ENCODE results near the gene RNU4-1. TPM values are rescaled to one million over a fixed set of nuclear protein-coding genes. Genes with fewer than 3 reads are reported as not detected.

RNU4-1 gene
- total RNA-seq, 1 donor from 2014 or later, result under 0.01 TPM

GRCh38 chr12:120290609-120291305 lies 2.3 kb downstream of the RNU4-1 start:
- DNase-seq (ENCODE audit: low read depth, low spot score), result no peak

DNA sequence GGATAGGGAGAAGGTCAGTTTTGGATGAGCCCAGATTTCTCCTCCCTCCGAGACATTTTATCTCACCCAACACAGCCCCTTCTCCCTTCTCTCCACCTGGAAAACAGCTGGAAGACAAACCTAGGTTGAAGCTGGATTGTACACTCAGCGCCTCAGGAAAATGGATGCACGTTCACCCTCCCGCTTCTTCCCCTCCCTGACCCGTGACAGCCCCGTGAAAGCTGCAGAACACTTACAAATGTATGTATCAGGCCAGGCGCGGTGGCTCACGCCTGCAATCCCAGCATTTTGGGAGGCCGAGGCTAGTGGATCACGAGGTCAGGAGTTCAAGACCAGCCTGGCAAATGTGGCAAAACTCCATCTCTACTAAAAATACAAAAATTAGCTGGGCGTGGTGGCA lies 5.5 kb downstream of the RNU4-1 start:
- DNase-seq (ENCODE audit: low read depth, low spot score), result no peak

DNA sequence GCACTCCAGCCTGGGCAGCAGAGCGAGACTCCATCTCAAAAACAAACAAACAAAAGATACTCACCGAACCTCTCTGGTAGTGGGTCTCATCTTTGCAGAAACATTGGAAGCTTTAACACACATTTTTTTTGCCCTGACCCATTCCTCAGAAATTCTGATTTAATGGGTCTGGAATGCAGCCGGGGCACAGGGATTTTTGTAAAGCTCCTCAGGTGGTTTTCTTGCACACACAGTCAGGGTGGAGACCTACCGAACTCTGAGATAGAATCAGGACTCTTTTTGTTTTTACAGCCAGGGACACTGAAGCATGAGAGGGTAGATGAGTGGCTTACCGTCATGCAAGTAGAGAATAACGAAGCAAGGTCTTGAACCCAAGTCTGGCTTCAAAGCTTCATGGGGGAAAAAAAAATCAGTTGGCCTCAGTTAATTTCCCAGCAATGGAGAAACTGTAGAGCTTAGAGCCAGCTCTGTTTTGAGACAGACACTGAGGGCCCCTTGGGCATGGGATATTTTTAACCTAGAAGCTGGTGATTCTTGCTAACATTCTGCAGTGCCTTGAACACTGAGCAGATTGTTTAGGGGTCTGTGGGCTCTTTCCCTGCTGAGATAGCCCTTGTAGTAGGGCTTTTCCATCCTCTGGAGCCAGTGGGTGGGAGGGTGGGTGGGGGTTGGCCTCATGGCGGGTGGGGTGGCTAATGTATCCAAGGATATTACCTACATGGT lies 6.1 kb downstream of the RNU4-1 start:
- DNase-seq (ENCODE audit: low read depth, low spot score), result no peak

GRCh38 chr12:120284381-120284780 lies 8.7 kb downstream of the RNU4-1 start:
- DNase-seq (ENCODE audit: low read depth, low spot score), result no peak

- no peak for DNase-seq (ENCODE audit: low read depth, low spot score)
These were observed 9.7 kb downstream of the RNU4-1 start for GRCh38 chr12:120283318-120283717.

DNA sequence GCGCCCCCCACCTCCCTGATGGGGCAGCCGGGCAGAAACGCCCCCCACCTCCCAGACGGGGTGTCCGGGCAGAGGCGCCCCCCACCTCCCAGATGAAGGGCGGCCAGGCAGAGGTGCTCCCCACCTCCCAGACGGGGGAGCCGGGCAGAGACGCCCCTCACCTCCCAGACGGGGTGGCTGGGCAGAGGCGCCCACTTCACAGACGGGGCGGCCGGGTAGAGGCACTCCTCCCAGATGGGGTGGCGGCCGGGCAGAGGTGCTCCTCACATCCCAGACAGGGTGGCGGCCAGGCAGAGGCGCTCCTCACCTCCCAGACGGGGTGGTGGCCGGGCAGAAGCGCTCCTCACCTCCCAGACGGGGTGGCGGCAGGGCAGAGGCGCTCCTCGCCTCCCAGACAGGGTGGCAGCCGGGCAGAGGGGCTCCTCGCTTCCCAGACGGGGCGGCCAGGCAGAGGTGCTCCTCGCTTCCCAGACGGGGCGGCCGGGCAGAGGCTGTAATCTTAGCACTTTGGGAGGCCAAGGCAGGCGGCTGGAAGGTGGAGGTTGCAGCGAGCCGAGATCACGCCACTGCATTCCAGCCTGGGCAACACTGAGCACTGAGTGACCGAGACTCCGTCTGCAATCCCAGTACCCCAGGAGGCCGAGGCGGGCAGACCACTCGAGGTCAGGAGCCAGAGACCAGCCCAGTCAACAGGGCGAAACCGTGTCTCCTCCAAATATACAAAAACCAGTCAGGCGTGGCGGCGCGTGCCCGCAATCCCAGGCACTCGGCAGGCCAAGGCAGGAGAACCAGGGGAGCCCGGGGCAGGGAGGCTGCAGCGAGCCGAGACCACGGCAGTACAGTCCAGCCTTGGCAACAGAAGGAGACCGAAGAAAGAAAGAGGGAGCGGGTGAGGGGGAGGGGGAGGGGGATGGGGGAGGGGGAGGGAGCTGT lies 14.6 kb downstream of the RNU4-1 start:
- no peak for DNase-seq (ENCODE audit: low read depth, low spot score)

- DNase-seq (ENCODE audit: low read depth, low spot score), result no peak
These were observed 16.3 kb downstream of the RNU4-1 start for GRCh38 chr12:120276734-120277133.

GRCh38 chr12:120267736-120268135 lies 25.3 kb downstream of the RNU4-1 start:
- no peak for DNase-seq (ENCODE audit: low read depth, low spot score)

GRCh38 chr12:120266180-120266870 lies 26.7 kb downstream of the RNU4-1 start:
- no peak for DNase-seq (ENCODE audit: low read depth, low spot score)

- peak; percentile 46 for DNase-seq (ENCODE audit: low read depth, low spot score)
These were observed 27.4 kb downstream of the RNU4-1 start, which contains the start of gene PXN for GRCh38 chr12:120265473-120266179. Gene PXN (minus strand): TSS chr12:120265730. CDS start chr12:120265629, 101 bp downstream.

DNA sequence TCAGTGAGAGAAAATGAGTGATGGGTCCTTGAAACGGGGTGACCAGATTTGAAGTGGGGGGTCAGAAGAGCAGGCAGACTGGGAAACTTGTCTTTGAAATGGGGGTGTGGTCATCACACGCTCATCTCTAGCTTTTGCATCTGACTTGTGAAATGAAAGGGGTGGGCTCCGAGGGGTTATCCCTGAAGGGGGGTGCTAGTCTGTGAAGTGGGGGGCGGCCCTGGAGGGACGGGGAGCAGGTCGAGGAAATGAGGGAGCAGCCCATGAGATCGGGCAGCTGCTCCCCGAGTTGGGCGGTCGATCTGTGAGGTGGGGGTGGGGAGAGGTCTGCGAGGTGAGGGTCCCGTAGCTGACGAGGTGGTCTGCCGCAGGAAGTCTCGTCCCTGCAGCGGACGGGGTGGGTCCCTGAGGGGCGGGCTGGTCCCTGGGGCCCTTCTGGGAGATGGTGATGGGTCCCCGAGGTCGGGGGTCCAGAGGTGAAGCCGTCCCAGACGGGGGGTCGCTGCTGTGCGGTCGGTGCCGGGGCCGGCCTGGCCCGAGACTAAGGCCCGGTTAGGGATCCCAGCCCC lies 28.0 kb downstream of the RNU4-1 start:
- DNase-seq (ENCODE audit: low read depth, low spot score), result no peak

- no peak for DNase-seq (ENCODE audit: low read depth, low spot score)
These were observed 28.7 kb downstream of the RNU4-1 start for GRCh38 chr12:120264086-120264903.

DNA sequence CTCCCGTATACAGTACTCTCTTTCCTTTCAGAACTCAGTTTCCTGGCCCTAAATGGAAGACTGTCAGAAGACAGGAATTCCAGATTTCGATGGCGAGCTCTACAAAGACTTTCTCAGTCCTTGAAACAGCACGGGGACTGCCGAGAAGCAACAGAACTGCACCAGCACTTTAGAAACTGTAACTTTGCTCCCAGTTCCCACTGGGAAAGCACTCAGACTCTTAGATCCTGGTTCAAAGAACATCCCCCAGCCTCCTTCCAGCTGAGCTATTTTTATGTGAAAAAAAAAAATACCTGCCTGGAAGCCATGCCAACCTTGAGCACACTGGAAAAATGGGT lies 29.3 kb downstream of the RNU4-1 start:
- DNase-seq (ENCODE audit: low read depth, low spot score), result no peak

- no peak for DNase-seq (ENCODE audit: low read depth, low spot score)
These were observed 29.9 kb downstream of the RNU4-1 start for GRCh38 chr12:120262852-120263747.

DNA sequence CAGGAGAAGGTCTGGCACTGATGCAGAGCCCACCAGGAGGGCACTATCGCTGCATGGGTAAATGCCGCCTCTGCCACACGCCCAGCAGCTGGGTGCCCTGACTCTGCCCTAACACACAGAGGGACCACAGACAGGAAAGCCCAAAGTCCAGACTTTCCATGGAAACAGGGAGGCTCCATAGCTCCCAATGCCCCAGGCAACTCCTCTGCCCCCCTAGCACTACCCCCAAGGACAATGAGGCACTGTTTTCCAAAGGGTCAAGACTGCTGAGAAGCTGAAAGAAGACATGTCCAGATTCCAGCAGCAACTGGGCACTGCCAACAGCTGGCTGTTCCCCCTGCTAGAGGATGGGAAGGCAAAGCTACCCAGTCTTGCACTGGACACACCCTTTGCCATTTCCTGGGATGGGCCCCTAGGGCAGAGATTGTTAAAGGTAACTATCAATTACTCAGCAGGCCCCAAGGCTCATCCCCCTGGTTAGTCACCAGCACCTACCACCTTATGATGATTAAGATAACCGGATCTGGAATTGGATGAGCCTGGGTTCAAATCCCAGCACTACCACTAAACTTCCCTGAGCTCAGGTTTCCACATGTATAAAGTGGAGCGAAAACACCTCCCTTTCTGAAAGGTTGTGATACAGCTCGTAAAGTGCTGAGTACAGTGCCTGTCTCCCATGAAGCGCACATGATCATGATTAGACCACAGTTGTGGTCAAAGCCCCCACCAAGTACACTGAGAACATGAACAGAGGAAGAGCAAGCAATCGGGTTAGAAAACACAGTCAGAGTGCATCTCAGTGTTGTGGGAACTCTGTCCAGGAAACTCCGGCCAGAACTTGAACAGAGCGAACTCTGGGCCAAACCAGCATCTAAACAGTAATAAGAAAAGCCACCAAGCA lies 30.8 kb downstream of the RNU4-1 start:
- DNase-seq (ENCODE audit: low read depth, low spot score), result no peak

- no peak for DNase-seq (ENCODE audit: low read depth, low spot score)
These were observed 32.4 kb downstream of the RNU4-1 start for GRCh38 chr12:120260607-120261006.

DNA sequence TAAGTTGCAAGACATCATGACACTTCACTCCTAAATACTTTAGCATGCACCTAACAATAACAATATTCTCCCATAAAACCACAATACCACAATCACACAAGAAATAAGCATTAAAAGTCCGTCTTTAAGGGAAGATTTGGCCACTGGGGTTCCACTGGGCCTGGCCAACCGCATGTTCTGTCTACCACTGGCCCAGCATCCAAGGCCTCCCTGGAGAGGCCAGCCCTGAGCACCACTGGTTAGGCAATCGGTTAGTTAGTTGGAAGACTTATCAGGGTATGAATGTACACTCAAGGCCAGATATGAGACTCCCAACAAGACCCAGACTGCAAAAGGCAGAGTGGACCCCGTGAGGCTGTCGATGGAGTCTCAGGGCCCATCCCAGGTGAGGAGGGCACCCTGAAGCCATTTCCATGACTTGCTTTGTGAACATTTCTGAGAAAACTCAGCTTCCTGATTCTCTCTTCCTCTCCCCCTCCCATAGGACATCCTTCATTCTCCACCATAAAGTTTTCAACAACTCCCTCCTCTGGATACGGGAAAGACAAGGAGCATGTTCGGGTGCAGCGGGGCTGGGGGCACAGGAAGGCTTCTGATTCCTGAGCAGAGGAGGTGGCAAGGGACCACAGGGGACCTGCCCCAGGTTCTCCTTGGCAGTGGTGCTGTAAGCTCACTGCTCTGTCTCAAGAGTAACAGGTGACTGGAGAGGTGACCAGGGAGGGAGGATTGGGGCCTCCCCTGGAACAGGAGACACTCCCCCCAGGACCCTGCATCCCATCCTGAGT lies 33.4 kb downstream of the RNU4-1 start:
- DNase-seq (ENCODE audit: low read depth, low spot score), result no peak

Measured in pulmonary artery endothelial cell (primary cell).